DOHH2 (cell line): ENCODE results near the gene SLC22A24.

ENCODE experiments used
- H3F3A ChIP-seq: fragments of 200-600 bp; sonication (generic), shearing (Covaris generic); 2 replicates; pipeline ENCODE4 v1.6.0; 2016; ENCODE audit warnings: antibody characterized with exemption, mild to moderate bottlenecking; ENCODE audit not compliant: control insufficient read depth, insufficient read depth
- H3K27ac ChIP-seq: fragments of 200-600 bp; sonication (generic); 2 replicates; pipeline ENCODE4 v1.5.1; 2014; ENCODE audit warnings: low read depth, mild to moderate bottlenecking, low read length, moderate library complexity
- H3K27me3 ChIP-seq: fragments of 200-600 bp; sonication (generic); 2 replicates; pipeline ENCODE4 v1.6.1; 2014; ENCODE audit warnings: mild to moderate bottlenecking, low read length, mixed read lengths; ENCODE audit not compliant: control insufficient read depth
- H3K36me3 ChIP-seq: fragments of 200-600 bp; sonication (generic); 2 replicates; pipeline ENCODE4 v1.6.1; 2014; ENCODE audit warnings: mild to moderate bottlenecking, low read length, moderate library complexity, mixed read lengths; ENCODE audit not compliant: control insufficient read depth
- H3K4me1 ChIP-seq: fragments of 200-600 bp; sonication (generic); 2 replicates; pipeline ENCODE4 v1.6.1; 2014; ENCODE audit warnings: mild to moderate bottlenecking, low read length, mixed read lengths; ENCODE audit not compliant: control insufficient read depth
- H3K4me2 ChIP-seq: fragments of 200-600 bp; sonication (generic); 2 replicates; pipeline ENCODE4 v1.6.0; 2014; ENCODE audit warnings: mild to moderate bottlenecking, low read length, moderate library complexity
- H3K4me3 ChIP-seq: fragments of 200-600 bp; sonication (generic); 2 replicates; pipeline ENCODE4 v1.5.1; 2014; ENCODE audit warnings: mild to moderate bottlenecking, low read length, mixed read lengths
- H3K79me2 ChIP-seq: fragments of 200-600 bp; sonication (generic); 2 replicates; pipeline ENCODE4 v1.6.1; 2014; ENCODE audit warnings: mild to moderate bottlenecking, low read length, mixed read lengths; ENCODE audit not compliant: control insufficient read depth
- H3K9me2 ChIP-seq: fragments of 200-600 bp; sonication (generic); replicated peaks from 2 replicates; pipeline ENCODE4 v1.6.1; 2014; ENCODE audit warnings: mild to moderate bottlenecking, low read length, mixed read lengths; ENCODE audit not compliant: control insufficient read depth
- H3K9me3 ChIP-seq: fragments of 200-600 bp; sonication (generic); 2 replicates; pipeline ENCODE4 v1.6.1; 2014; ENCODE audit warnings: antibody characterized with exemption, low read length, mixed read lengths; ENCODE audit not compliant: control insufficient read depth, insufficient read depth
- H4K20me1 ChIP-seq: fragments of 200-600 bp; sonication (generic); 2 replicates; pipeline ENCODE4 v1.6.0; 2014; ENCODE audit warnings: low read depth, mild to moderate bottlenecking, antibody characterized with exemption, low read length, moderate library complexity; ENCODE audit not compliant: control insufficient read depth, insufficient read depth
- CTCF ChIP-seq: fragments of 200-600 bp; sonication (generic); IDR thresholded peaks from one replicate; pipeline ENCODE4 v1.5.1; 2014; ENCODE audit warnings: antibody characterized with exemption, mild to moderate bottlenecking, low read depth, low read length; ENCODE audit not compliant: poor library complexity, severe bottlenecking
- EZH2phosphoT487 ChIP-seq: fragments of 200-600 bp; sonication (generic); IDR thresholded peaks from 2 replicates; pipeline ENCODE4 v1.6.1; 2017; ENCODE audit warnings: borderline replicate concordance, mild to moderate bottlenecking, antibody characterized with exemption, low read length, moderate library complexity, mixed read lengths

The SLC22A24 gene

GRCh38 chr11:63144121-63144520, at the start of gene SLC22A24:
SLC22A24 (minus strand) TSS chr11:63144221; CDS start chr11:63143779, 442 bp downstream.
- TF ChIP-seq EZH2phosphoT487, result no peak
- no peak for TF ChIP-seq CTCF
- Histone ChIP-seq H4K20me1 (no peaks in the 10 kb centered on the region), H3K27ac (no peak within 1 kb of the TSS), H3K4me3 (no peak within 1 kb of the TSS), H3K4me1 (no peaks in the 10 kb centered on the region), H3K36me3 (no peaks in the 10 kb centered on the region), H3K9me2 (no peaks in the 10 kb centered on the region), H3K4me2 (no peak within 1 kb of the TSS), H3K9me3 (no peaks in the 10 kb centered on the region), H3K79me2 (no peaks in the 10 kb centered on the region), H3F3A (no peaks in the 10 kb centered on the region), H3K27me3 (peaks cover 21% of the 10 kb centered on the region)

DNA sequence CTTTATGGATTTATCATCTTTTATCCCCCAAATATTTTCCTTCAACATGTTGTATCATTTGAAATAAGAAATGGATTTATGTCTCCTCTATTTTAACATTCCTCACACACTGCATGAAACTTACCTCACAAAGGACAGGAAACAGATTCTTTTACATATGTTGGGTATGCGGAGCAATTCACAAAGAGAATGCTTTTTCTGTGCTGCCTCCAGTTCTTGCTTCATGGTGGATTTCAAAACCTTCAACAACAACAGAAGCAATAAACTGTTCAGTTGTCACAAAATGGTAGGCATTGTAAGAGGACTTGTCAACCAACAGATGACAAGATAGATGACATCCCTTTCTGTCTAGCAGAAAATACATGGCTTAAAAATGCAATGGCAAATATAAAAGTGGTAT, 36.5 kb upstream of the SLC22A24 start:
- Histone ChIP-seq H3K36me3 (no peaks in the 10 kb centered on the region), H3K4me3 (no peak overlapping the region), H3K79me2 (no peaks in the 10 kb centered on the region), H4K20me1 (no peaks in the 10 kb centered on the region), H3K4me2 (no peak overlapping the region), H3K27ac (no peak overlapping the region), H3K9me3 (no peaks in the 10 kb centered on the region), H3F3A (no peaks in the 10 kb centered on the region), H3K27me3 (no peaks in the 10 kb centered on the region), H3K4me1 (no peaks in the 10 kb centered on the region), H3K9me2 (no peaks in the 10 kb centered on the region)
- TF ChIP-seq CTCF, result no peak
- TF ChIP-seq EZH2phosphoT487, result no peak

GRCh38 chr11:63179432-63180041, 35.5 kb upstream of the SLC22A24 start:
- Histone ChIP-seq H3K27ac (no peak overlapping the region), H3K36me3 (no peaks in the 10 kb centered on the region), H3F3A (no peaks in the 10 kb centered on the region), H3K4me3 (no peak overlapping the region), H3K79me2 (no peaks in the 10 kb centered on the region), H3K4me1 (no peaks in the 10 kb centered on the region), H4K20me1 (no peaks in the 10 kb centered on the region), H3K9me3 (no peaks in the 10 kb centered on the region), H3K27me3 (no peaks in the 10 kb centered on the region), H3K9me2 (no peaks in the 10 kb centered on the region), H3K4me2 (no peak overlapping the region)
- TF ChIP-seq EZH2phosphoT487, result no peak
- no peak for TF ChIP-seq CTCF
